HL-60 (cell line): ENCODE measurements around the gene PRRG2.

Experiments
- DNase-seq, 2 experiments: peaks; one replicate each; pipeline ENCODE4 v3.0.0-alpha.2; 2010 to 2020; ENCODE audit warnings: low read depth in 1 of 2, low spot score in 1 of 2
- H3K27ac ChIP-seq: fragments of 250-450 bp; sonication (Bioruptor Pico); replicated peaks from 2 replicates; pipeline ENCODE4 v1.5.1; 2020; ENCODE audit warnings: mild to moderate bottlenecking, moderate library complexity
- H3K27me3 ChIP-seq: fragments of 250-450 bp; sonication (Bioruptor Pico); 2 replicates; pipeline ENCODE4 v1.5.1; 2021; ENCODE audit warnings: mild to moderate bottlenecking, moderate library complexity; ENCODE audit not compliant: insufficient read depth, poor library complexity, severe bottlenecking
- H3K4me3 ChIP-seq: replicated peaks from 2 replicates; pipeline ENCODE4 v1.5.1; 2011; ENCODE audit warnings: mild to moderate bottlenecking, control low read depth, low read length; ENCODE audit not compliant: insufficient read depth
- CTCF ChIP-seq: IDR thresholded peaks from one replicate; pipeline ENCODE4 v1.5.1; 2011; ENCODE audit warnings: low read length, control low read depth, inconsistent platforms; ENCODE audit not compliant: insufficient read depth
- GABPA ChIP-seq: IDR thresholded peaks from 2 replicates; pipeline ENCODE4 v1.6.1; 2012; ENCODE audit warnings: low read depth
- POLR2AphosphoS5 ChIP-seq: IDR thresholded peaks from 2 replicates; pipeline ENCODE4 v1.6.1; 2012; ENCODE audit warnings: low read depth
- SPI1 ChIP-seq: IDR thresholded peaks from 2 replicates; pipeline ENCODE4 v1.6.1; 2012; ENCODE audit warnings: low read depth, mild to moderate bottlenecking, borderline replicate concordance
- TF ChIP-seq, protein P1 (sequence below): IDR thresholded peaks from 2 replicates; pipeline ENCODE4 v1.6.1; 2012; ENCODE audit warnings: low read depth; ENCODE audit not compliant: insufficient replicate concordance

PRRG2 gene

DNA sequence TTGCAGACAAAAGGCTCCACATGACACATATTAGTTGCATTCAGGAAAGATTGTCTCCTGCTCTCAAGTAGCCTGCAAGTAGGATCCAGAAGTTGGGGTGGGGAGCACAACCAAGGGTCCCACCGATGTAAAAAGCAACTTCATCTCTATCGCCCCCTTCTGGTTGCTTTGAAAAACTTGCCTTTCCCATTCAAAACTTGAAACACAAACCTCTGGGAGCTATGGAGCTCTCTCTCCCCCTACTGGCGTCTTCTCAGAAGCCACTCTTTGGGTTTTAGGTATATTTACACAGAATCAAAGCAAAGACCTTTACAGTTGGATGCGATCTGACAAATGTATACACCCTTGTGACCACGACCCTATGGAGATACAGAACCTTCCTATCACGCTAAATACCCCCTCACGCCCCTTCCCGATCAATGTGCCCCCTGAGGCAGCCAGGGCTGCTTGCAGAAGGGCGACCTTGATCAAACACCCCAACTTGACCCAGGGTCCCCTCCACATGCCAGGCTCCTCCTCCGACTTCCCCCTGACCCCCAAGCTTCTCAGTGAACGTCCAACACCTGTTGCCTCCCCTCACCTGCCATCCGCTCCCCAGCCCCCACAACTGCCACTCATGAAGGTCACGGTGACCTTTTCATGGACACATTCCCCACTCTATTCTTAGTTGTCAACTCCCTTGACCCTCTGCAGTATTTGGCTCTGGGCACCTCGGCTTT lies 10.8 kb upstream of the PRRG2 start:
- DNase-seq = peak; percentile 57 to 78
- TF ChIP-seq POLR2AphosphoS5 (no peak), CTCF (peak; percentile 98)
- TF ChIP-seq, protein P1, sequence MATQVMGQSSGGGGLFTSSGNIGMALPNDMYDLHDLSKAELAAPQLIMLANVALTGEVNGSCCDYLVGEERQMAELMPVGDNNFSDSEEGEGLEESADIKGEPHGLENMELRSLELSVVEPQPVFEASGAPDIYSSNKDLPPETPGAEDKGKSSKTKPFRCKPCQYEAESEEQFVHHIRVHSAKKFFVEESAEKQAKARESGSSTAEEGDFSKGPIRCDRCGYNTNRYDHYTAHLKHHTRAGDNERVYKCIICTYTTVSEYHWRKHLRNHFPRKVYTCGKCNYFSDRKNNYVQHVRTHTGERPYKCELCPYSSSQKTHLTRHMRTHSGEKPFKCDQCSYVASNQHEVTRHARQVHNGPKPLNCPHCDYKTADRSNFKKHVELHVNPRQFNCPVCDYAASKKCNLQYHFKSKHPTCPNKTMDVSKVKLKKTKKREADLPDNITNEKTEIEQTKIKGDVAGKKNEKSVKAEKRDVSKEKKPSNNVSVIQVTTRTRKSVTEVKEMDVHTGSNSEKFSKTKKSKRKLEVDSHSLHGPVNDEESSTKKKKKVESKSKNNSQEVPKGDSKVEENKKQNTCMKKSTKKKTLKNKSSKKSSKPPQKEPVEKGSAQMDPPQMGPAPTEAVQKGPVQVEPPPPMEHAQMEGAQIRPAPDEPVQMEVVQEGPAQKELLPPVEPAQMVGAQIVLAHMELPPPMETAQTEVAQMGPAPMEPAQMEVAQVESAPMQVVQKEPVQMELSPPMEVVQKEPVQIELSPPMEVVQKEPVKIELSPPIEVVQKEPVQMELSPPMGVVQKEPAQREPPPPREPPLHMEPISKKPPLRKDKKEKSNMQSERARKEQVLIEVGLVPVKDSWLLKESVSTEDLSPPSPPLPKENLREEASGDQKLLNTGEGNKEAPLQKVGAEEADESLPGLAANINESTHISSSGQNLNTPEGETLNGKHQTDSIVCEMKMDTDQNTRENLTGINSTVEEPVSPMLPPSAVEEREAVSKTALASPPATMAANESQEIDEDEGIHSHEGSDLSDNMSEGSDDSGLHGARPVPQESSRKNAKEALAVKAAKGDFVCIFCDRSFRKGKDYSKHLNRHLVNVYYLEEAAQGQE = no peak
- no peak overlapping the region for H3K4me3 ChIP-seq
- no peaks in the 10 kb centered on the region for H3K27me3 ChIP-seq
- H3K27ac ChIP-seq = no peak overlapping the region

- peak in 1 of 2 experiments; percentile 34 for DNase-seq
- TF ChIP-seq CTCF (no peak), POLR2AphosphoS5 (no peak), SPI1 (no peak), GABPA (no peak)
- TF ChIP-seq, protein P1 = no peak
- Histone ChIP-seq H3K27ac (no peak overlapping the region), H3K27me3 (no peaks in the 10 kb centered on the region), H3K4me3 (no peak overlapping the region)
Observed at GRCh38 chr19:49570997-49571676, 10.0 kb upstream of the PRRG2 start.

DNA sequence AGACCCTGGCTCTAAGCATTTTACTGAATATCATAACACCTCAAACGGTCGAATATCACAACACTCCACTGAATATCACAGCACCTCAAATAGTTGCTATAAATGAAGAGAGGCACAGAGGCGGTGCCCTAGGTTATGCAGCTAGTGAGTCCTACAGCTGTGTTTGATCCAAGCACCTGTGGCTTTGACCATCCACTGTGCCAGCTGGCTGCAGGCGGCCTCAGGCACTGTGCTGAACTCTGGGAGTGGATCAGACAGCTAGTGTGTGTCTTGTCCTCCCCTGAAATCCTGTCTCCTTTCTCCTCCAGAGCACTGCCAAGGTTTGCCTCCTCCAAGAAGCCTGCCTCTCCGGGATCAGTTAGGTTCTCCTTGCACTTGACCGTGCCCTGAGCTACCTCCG lies 8.1 kb upstream of the PRRG2 start:
- no peak overlapping the region for H3K27ac ChIP-seq
- H3K4me3 ChIP-seq = no peak overlapping the region
- DNase-seq = no peak
- H3K27me3 ChIP-seq = no peaks in the 10 kb centered on the region
- TF ChIP-seq GABPA = no peak
- no peak for TF ChIP-seq SPI1
- no peak for TF ChIP-seq CTCF
- TF ChIP-seq, protein P1 = no peak
- no peak for TF ChIP-seq POLR2AphosphoS5
